Keratinocyte (primary cell): Measurements from ENCODE around the gene LOXHD1.

Source experiments
- CTCF ChIP-seq, 3 experiments: IDR thresholded peaks in 1 of 3; conservative IDR thresholded peaks in 1 of 3; optimal IDR thresholded peaks in 1 of 3; 2 replicates in 2 of 3; 3 replicates in 1 of 3; pipeline versions ENCODE3 to v1.5.1; 2011; ENCODE audit warnings: low read length in 3 of 3, mild to moderate bottlenecking in 3 of 3, moderate library complexity in 2 of 3, control low read depth in 1 of 3, inconsistent platforms in 1 of 3; ENCODE audit not compliant: insufficient read depth in 2 of 3; ENCODE audit errors: extremely low read depth in 1 of 3
- EZH2 ChIP-seq: IDR thresholded peaks from one replicate; pipeline ENCODE4 v1.6.1; 2012; ENCODE audit warnings: inconsistent platforms, mild to moderate bottlenecking, low read length, moderate library complexity

GRCh38 chr18:46459789-46460455 is 197.1 kb downstream of the LOXHD1 start:
- no peak for TF ChIP-seq CTCF (optimal IDR thresholded peaks at IDR 0.05 in 1 of 3, IDR thresholded peaks at IDR 0.05 in 1 of 3, conservative IDR thresholded peaks at IDR 0.05 in 1 of 3; ENCODE audit: extremely low read depth in 1 of 3, insufficient read depth in 2 of 3, low read length in 3 of 3)
- TF ChIP-seq EZH2 = no peak
